ENCODE data around the gene ZNF552. TPM values are rescaled to one million over a fixed set of nuclear protein-coding genes. Genes with fewer than 3 reads are reported as not detected.

ZNF552 gene
- total RNA-seq = 20.3 TPM

DNA sequence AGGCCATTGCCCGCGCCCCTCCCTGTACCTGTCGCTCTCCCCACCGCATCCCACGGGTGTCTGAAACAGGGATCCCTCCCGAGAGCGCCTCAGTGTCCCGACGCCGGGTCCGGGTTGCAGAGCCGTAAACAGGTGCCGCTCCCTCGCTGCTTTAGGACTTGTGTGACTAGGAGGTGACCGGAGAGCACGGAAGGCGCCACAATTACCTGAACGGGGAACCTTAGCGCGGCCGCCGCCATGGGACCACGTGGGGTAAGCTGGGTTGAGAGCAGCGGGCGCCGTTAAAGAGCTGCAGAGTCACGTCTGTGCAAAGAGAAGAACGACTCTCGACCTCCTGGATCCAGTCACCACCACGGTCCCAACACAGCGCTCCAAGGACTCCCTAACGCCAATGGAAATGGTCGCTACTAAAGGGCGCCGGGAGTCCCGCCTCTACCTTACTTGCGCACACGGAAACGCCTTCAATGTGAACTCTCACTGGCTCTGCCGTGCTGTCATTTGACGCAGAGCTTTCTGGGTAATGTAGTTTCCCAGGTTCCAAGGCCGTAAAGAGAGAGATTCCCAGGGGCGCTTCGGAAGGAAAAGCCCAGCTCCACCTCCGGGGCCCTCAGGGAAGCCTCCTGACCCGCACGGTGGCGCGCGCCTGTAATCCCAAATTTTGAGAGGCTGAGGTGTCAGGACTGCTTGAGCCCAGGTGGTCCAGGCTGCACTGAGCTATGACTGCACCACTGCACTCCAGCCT is at the start of gene ZNF552:
TSS of gene ZNF552 (minus strand) at position 409 of the 742 bp plus-strand sequence. CDS start at position 239, 170 bp downstream.

DNA sequence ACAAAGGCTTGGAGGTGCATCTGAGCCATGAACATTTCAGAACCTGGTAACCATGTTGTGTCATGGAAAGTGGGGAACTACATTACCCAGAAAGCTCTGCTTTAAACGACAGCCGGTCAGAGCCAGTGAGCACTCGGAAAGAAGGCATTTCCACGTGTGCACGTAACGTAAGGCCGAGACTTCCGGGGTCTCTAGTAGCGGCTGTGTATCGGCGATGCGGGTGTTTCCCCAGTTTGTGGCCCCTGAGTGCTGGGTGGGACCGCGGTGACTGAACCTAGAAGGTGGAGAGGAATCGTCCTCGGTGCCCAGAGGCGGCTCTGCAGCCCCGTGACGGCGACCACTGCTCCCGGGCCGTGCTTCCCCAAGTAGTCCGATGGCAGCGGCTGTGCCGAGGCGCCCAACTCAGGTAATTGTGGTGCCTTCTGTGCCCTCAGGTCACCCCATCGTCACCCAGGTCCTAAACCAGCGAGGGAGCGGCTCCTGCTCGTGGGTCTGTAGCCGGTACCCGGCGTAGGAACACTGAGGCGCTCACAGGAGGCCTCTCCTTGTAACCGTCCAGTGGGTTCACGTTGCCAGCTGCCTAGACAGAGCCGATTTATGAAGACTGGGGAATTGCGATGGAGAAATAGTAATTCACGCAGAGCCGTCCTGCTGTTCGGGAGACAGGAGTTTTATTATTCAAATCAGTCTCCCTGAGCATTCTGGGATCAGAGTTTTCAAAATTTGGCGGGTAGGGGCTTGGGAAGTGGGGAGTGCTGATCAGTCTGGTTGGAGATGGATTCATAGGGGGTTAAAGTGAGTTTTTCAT is 35.2 kb upstream of the ZNF552 start, which contains the start of gene ZNF587:
TSS of gene ZNF587 (plus strand) at position 194 of the 808 bp plus-strand sequence. CDS start at position 374, 180 bp downstream.

DNA sequence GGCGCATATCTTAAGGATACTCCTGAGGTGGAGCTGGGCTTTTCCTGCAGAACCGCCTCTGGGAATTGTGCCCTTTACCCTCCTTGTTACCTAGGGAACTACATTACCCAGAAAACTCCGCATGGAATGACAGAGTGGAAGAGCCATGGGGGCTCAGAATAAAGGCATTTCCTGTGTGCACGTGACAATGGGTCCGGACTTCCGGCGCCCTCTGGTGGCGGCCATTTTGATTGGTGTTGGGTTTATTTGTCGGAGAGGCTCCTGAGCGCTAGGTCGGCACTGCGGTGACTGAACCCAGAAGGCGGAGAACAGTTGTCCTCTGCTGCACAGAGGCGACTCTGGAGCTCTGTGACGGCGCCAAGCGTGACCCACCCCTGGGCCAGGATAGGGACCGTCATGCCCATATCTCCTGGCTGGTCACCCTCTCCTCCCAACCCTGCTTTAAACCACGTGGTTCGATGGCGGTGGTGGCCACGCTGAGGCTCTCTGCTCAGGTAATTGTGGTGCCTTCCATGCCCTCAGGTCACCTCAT is 15.4 kb upstream of the ZNF552 start, which contains the start of gene ZNF587B:
TSS of gene ZNF587B (plus strand) at position 229 of the 532 bp plus-strand sequence. CDS start at position 459, 230 bp downstream.

DNA sequence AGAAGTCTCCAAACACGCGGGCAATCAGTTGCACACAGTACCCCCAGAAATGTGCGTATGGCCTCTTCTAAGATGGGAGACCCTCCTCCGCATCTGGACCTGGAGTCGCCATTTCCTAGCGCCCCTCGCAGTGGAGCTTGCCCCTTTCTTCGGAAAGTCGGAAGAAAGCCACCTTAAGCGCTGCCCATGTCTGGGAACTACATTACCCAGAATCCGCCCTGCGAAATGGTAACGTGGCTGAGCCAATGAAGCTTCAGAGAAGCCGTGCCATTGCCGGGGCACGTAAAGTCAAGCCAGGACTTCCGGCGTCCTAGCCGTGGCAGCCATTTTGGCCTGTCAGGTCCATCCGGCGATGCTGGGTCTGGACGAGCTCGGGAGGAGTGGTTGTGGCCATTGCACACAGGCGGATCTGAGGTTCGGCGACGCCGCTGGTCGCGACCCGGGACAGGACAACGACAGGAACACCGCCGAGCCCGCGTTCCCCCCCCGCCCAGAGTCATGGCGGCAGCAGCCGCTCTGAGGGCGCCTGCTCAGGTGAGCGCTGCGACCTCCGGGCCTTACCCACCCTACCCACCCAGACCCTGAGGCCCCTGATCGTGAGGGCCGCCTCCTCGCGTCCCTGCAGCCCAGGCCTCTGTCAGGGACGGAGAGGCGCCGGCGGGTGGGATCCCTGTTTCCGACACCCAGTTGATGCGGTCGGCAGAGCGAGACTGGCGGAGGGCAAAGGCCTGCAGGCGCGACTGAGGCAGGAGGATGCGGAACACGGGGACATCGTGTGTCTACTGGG is 45.2 kb downstream of the ZNF552 start, which contains the start of gene ZNF586:
TSS of gene ZNF586 (plus strand) at position 332 of the 787 bp plus-strand sequence. CDS start at position 499, 167 bp downstream.

Other genes with a start within 250 kb of the ZNF552 start
- 15.0 TPM for gene ZNF416, start 236.0 kb downstream of the ZNF552 start, total RNA-seq
- gene ZIK1, start 230.8 kb downstream of the ZNF552 start, total RNA-seq = 30.4 TPM
- gene ZNF530, start 215.0 kb downstream of the ZNF552 start, total RNA-seq = 5.6 TPM
- 50.1 TPM for gene ZNF134, start 200.7 kb downstream of the ZNF552 start, total RNA-seq
- 51.3 TPM for gene ZNF211, start 181.7 kb downstream of the ZNF552 start, total RNA-seq
- gene ZSCAN4, start 146.0 kb downstream of the ZNF552 start, total RNA-seq = not detected
- gene ZNF551, start 132.9 kb downstream of the ZNF552 start, total RNA-seq = 26.3 TPM
- 81.7 TPM for gene ZNF154, start 105.7 kb downstream of the ZNF552 start, total RNA-seq
- 33.2 TPM for gene ZNF671, start 87.3 kb downstream of the ZNF552 start, total RNA-seq
- 57.3 TPM for gene ZNF776, start 68.1 kb downstream of the ZNF552 start, total RNA-seq
- gene ZNF586, start 45.2 kb downstream of the ZNF552 start, total RNA-seq = 79.5 TPM
- 53.5 TPM for gene ZNF587B, start 15.4 kb upstream of the ZNF552 start, total RNA-seq
- 51.0 TPM for gene ZNF587, start 34.9 kb upstream of the ZNF552 start, total RNA-seq
- gene ZNF814, start 74.1 kb upstream of the ZNF552 start, total RNA-seq = 89.8 TPM
- 61.7 TPM for gene ZNF417, start 101.7 kb upstream of the ZNF552 start, total RNA-seq
- gene ZNF418, start 120.5 kb upstream of the ZNF552 start, total RNA-seq = 65.7 TPM
- gene ZNF256, start 132.8 kb upstream of the ZNF552 start, total RNA-seq = 19.7 TPM
- not detected for gene C19orf18, start 159.6 kb upstream of the ZNF552 start, total RNA-seq
- 65.1 TPM for gene ZNF606, start 187.9 kb upstream of the ZNF552 start, total RNA-seq
- 0.94 TPM for gene ZSCAN1, start 219.1 kb upstream of the ZNF552 start, total RNA-seq
- 40.4 TPM for gene ZNF135, start 244.4 kb upstream of the ZNF552 start, total RNA-seq